ENCODE measurements around the gene ELAVL1.

Gene ELAVL1

GRCh38 chr19:8000298-8001038 lies 5.0 kb downstream of the ELAVL1 start:
- in situ Hi-C loops (cut with HindIII; ENCODE audit: low sequenced_read_pairs), result no loop called here
- no peak for TF ChIP-seq CTCF (IDR thresholded peaks at IDR 0.05; ENCODE audit: low read depth, low read length, missing control alignments)

GRCh38 chr19:7999376-7999775 lies 6.1 kb downstream of the ELAVL1 start:
- no peak overlapping the region for H3K4me3 ChIP-seq (ENCODE audit: low read depth, low read length)
- TF ChIP-seq CTCF (IDR thresholded peaks at IDR 0.05; ENCODE audit: low read depth, low read length, missing control alignments), result no peak
- in situ Hi-C loops (cut with HindIII; ENCODE audit: low sequenced_read_pairs), result no loop called here
- no peak for DNase-seq (ENCODE audit: low read depth)

More at GRCh38 chr19:8000298-8001038, 5.0 kb downstream of the ELAVL1 start:
- no peak for DNase-seq (ENCODE audit: low read depth)
- H3K4me3 ChIP-seq (ENCODE audit: low read depth, low read length), result no peak overlapping the region

- no peak for TF ChIP-seq CTCF (IDR thresholded peaks at IDR 0.05; ENCODE audit: low read depth, low read length, missing control alignments)
- in situ Hi-C loops (cut with HindIII; ENCODE audit: low sequenced_read_pairs), result no loop called here
- DNase-seq (ENCODE audit: low read depth), result no peak
- H3K4me3 ChIP-seq (ENCODE audit: low read depth, low read length), result no peak overlapping the region
These were observed 7.5 kb downstream of the ELAVL1 start for GRCh38 chr19:7997809-7998480.

GRCh38 chr19:7996883-7997282 lies 8.6 kb downstream of the ELAVL1 start:
- in situ Hi-C loops (cut with HindIII; ENCODE audit: low sequenced_read_pairs), result no loop called here

GRCh38 chr19:7995810-7996158 lies 9.7 kb downstream of the ELAVL1 start:
- no peak for DNase-seq (ENCODE audit: low read depth)
- no peak for TF ChIP-seq CTCF (IDR thresholded peaks at IDR 0.05; ENCODE audit: low read depth, low read length, missing control alignments)
- H3K4me3 ChIP-seq (ENCODE audit: low read depth, low read length), result no peak overlapping the region
- in situ Hi-C loops (cut with HindIII; ENCODE audit: low sequenced_read_pairs), result no loop called here

More at GRCh38 chr19:7996883-7997282, 8.6 kb downstream of the ELAVL1 start:
- H3K4me3 ChIP-seq (ENCODE audit: low read depth, low read length), result no peak overlapping the region
- TF ChIP-seq CTCF (IDR thresholded peaks at IDR 0.05; ENCODE audit: low read depth, low read length, missing control alignments), result no peak
- no peak for DNase-seq (ENCODE audit: low read depth)

GRCh38 chr19:7994928-7995809 lies 10.3 kb downstream of the ELAVL1 start:
- no peak overlapping the region for H3K4me3 ChIP-seq (ENCODE audit: low read depth, low read length)
- no peak for DNase-seq (ENCODE audit: low read depth)
- no peak for TF ChIP-seq CTCF (IDR thresholded peaks at IDR 0.05; ENCODE audit: low read depth, low read length, missing control alignments)
- in situ Hi-C loops (cut with HindIII; ENCODE audit: low sequenced_read_pairs), result no loop called here

Data from astrocyte of the cerebellum (primary cell).